CD4-positive, CD25-positive, alpha-beta regulatory T cell (primary cell): ENCODE measurements around the gene OR2A1. TPM values are rescaled to one million over a fixed set of nuclear protein-coding genes. Genes with fewer than 3 reads are reported as not detected.
"Not testable (repeated sequence)": the region's sequence is repeated elsewhere in the genome, so short reads cannot be mapped to it uniquely, and the experiment has no call there.

Experiments used
- ATAC-seq, 2 donors: fragments of 150-1000 bp; cut with Tn5 transposase; one replicate each; pipeline ENCODE4 v1.10.0; 2021; ENCODE audit warnings: low read depth in 2 of 2, moderate number of reproducible peaks in 2 of 2, moderate library complexity in 1 of 2
- DNase-seq, 3 donors: peaks; one replicate each; pipeline versions ENCODE4 v3.0.0 to v3.0.0-alpha.2; 2012 to 2022; ENCODE audit warnings: mixed read lengths in 1 of 3
- H3K27ac ChIP-seq: one replicate; pipeline ENCODE4 v1.7.0; 2013; ENCODE audit warnings: mild to moderate bottlenecking, low read length; ENCODE audit not compliant: insufficient read depth, poor library complexity, severe bottlenecking
- H3K27me3 ChIP-seq: one replicate; pipeline ENCODE4 v1.7.0; 2013; ENCODE audit warnings: low read length; ENCODE audit not compliant: control insufficient read depth, insufficient read depth
- H3K36me3 ChIP-seq: one replicate; pipeline ENCODE4 v1.7.0; 2013; ENCODE audit warnings: mild to moderate bottlenecking, low read length, moderate library complexity; ENCODE audit not compliant: control insufficient read depth, insufficient read depth
- H3K4me1 ChIP-seq: 2 replicates; pipeline ENCODE4 v1.7.0; 2013; ENCODE audit warnings: mild to moderate bottlenecking, low read length; ENCODE audit not compliant: insufficient read depth, control insufficient read depth, poor library complexity, severe bottlenecking
- H3K4me3 ChIP-seq: one replicate; pipeline ENCODE4 v1.7.0; 2013; ENCODE audit warnings: low read depth, mild to moderate bottlenecking, low read length, moderate library complexity
- H3K9me3 ChIP-seq, 2 experiments: 1 replicate in 1 of 2; 2 replicates in 1 of 2; pipeline ENCODE4 v1.7.0; 2013; ENCODE audit warnings: low read length in 2 of 2, mild to moderate bottlenecking in 1 of 2, moderate library complexity in 1 of 2; ENCODE audit not compliant: control insufficient read depth in 2 of 2
- H3K27ac Mint-ChIP-seq, 3 donors: one replicate each; pipeline ENCODE4 v1.8.0; 2020 to 2022; ENCODE audit warnings: mild to moderate bottlenecking in 3 of 3, mixed read lengths in 3 of 3, moderate library complexity in 2 of 3
- H3K27me3 Mint-ChIP-seq: one replicate; pipeline ENCODE4 v1.8.0; 2022; ENCODE audit warnings: mild to moderate bottlenecking, mixed read lengths
- H3K36me3 Mint-ChIP-seq: one replicate; pipeline ENCODE4 v1.8.0; 2020; ENCODE audit warnings: mixed read lengths
- H3K4me1 Mint-ChIP-seq, 4 donors: one replicate each; pipeline ENCODE4 v1.8.0; 2020 to 2022; ENCODE audit warnings: mixed read lengths in 4 of 4, mild to moderate bottlenecking in 1 of 4
- H3K4me3 Mint-ChIP-seq, 4 donors: one replicate each; pipeline ENCODE4 v1.8.0; 2020 to 2022; ENCODE audit warnings: mild to moderate bottlenecking in 4 of 4, mixed read lengths in 4 of 4, moderate library complexity in 3 of 4
- H3K9me3 Mint-ChIP-seq, 7 donors: one replicate each; pipeline ENCODE4 v1.8.0; 2020 to 2022; ENCODE audit warnings: mixed read lengths in 7 of 7, mild to moderate bottlenecking in 3 of 7, moderate library complexity in 2 of 7
- polyA plus RNA-seq, 4 donors: library from polyadenylated mRNA; unstranded; fragments of 300-500 nt; fragmentation: Illumina TruSeq; gene quantifications; one replicate each; pipeline ENCODE4 v1.2.3, GENCODE V29; 2021
- total RNA-seq: library from RNA; stranded (reverse); gene quantifications from one replicate; pipeline ENCODE4 v1.2.3, GENCODE V29; 2022

The OR2A1 gene
- total and polyA plus RNA-seq, 5 donors from 2014 or later: 0.20 to 0.87 (median 0.38) TPM; not detected in 2

DNA sequence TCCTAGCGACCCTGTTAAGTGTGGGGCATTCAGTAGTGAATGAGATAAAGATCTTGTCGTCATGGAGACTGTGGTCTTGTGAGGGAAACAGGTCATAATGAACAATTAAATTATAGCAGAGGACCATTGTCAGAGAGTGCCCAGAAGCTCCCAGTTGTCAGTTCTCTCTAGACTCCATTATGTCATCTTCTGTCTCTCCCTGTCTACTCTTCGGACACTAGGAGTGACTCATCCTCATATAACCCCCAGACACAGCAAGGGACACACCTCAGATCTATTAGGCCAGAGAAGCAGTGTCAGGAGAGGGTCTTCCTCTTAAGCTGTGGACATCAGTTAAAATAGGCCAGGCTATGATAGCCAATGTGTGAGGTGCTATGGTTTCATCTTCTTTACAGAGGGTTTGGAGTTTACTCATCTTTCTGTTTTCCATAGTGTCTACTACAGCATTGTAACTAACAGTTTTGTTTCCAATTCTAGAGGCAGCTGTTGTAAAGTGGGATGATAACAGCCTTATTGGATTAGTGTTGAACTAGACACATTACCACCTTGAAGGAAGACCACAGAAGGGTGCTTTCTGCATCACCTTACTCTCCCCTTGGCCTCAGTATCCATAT is 24.9 kb upstream of the OR2A1 start:
- not testable (repeated sequence) for H3K4me1 Mint-ChIP-seq, DNase-seq, ATAC-seq, H3K9me3 ChIP-seq, H3K4me3 Mint-ChIP-seq, H3K4me1 ChIP-seq, H3K27me3 ChIP-seq, H3K27ac ChIP-seq, H3K36me3 Mint-ChIP-seq, H3K27me3 Mint-ChIP-seq, H3K4me3 ChIP-seq, H3K9me3 Mint-ChIP-seq, H3K36me3 ChIP-seq, H3K27ac Mint-ChIP-seq

DNA sequence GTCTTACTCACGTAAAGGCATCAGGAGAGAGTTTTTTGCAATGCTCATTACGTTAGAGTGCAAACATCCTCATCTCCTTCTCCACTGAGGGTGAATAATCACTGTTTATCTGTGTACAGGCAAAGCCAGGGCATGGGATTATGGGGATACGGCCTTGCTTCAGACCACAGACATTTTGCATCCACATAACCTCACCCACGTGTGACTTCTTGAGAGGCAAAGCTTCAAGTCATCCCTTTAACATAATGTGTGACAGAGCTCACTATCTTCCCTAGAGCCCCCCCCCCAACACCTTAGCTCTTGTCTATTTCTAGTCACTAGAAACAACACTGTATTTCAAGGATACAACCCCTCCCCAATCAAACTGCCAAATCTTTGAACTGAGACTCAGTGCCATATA is 20.6 kb upstream of the OR2A1 start:
- H3K9me3 ChIP-seq, H3K36me3 Mint-ChIP-seq, H3K27me3 Mint-ChIP-seq, H3K36me3 ChIP-seq, H3K4me3 Mint-ChIP-seq, H3K9me3 Mint-ChIP-seq, H3K4me1 ChIP-seq, DNase-seq, H3K4me1 Mint-ChIP-seq, H3K27ac Mint-ChIP-seq, H3K27ac ChIP-seq, ATAC-seq, H3K27me3 ChIP-seq, H3K4me3 ChIP-seq: not testable (repeated sequence)

DNA sequence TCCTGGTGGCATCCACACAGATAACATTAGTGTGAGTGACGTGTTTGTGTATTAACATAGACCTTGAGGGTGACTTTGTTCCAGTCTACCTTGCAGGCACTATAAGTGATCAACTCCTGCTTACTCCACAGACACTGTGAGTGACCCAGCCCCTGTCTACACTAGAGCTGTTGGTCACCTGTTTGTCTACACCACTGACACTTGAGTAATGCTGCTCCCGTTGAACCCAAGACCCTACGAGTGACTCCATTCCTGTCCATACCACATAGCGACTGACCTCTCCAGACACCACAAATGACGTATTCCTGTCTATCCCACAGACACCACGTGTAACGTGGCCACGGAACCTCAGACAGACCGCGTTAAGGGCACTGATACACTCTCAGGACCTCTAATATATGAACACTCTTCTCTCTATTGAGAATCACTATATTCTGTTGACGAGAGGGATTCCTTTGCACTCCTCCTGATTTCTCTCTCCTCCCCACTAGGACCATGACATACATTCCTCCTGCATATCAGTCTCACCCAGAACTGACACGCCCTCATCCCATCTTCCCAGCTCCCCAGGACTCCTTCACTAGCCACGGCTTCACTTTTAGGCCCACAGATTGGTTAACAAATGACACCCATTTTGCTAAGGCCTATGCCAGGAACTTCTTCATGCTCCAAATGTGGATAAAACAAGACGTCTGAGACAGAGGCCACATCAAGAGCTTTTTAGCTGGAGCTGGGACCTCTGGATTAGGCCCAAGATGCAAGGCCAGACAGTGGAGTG is 19.6 kb upstream of the OR2A1 start:
- H3K36me3 Mint-ChIP-seq, H3K4me1 Mint-ChIP-seq, H3K27ac Mint-ChIP-seq, H3K27me3 Mint-ChIP-seq, H3K27ac ChIP-seq, H3K27me3 ChIP-seq, H3K36me3 ChIP-seq, H3K9me3 ChIP-seq, H3K4me3 ChIP-seq, ATAC-seq, DNase-seq, H3K9me3 Mint-ChIP-seq, H3K4me1 ChIP-seq: not testable (repeated sequence)
- H3K4me3 Mint-ChIP-seq: peak overlapping the region in 3 of 4 donors; percentile 24 to 74 (median 73)

DNA sequence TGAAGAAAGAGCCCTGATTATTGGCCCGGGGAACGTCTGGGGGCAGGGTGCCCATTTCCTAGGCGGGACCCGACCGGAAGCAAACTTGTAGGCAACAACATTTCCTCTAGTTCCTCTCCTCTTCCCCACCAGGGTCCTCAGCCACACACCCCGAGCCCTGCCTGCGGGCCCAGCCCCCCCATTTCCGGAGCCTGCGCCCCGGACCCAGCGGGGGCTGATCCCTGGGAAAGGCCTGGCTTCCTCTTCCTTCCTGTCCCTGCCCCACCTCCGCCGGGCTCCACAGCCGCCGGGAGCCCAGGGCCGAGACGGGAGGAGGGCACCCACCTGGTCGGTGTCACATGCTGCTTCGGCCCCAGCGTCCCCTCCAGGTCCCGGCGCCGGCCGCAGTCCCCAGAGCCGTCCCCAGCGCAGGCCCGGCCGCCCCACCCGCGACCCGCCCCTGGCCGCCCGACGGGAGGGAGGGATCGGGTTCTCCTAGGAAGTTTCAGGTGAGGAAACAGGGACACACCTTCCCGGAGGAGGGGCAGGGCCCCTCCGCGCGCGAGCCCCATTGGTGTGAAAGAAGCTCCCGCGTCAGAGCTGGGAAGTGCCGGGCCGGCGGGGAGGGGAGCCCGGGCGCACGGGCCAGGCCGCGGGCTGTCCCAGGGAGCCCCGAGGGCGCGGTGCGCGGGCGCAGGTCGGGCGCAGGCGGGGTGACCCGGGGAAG is 18.3 kb upstream of the OR2A1 start:
- not testable (repeated sequence) for H3K4me3 Mint-ChIP-seq, H3K9me3 ChIP-seq, H3K27me3 ChIP-seq, H3K36me3 ChIP-seq, H3K4me1 ChIP-seq, H3K9me3 Mint-ChIP-seq, H3K27ac Mint-ChIP-seq, H3K27ac ChIP-seq, DNase-seq, H3K4me3 ChIP-seq, H3K27me3 Mint-ChIP-seq, H3K36me3 Mint-ChIP-seq, H3K4me1 Mint-ChIP-seq
- ATAC-seq: peak; percentile 66 to 69

DNA sequence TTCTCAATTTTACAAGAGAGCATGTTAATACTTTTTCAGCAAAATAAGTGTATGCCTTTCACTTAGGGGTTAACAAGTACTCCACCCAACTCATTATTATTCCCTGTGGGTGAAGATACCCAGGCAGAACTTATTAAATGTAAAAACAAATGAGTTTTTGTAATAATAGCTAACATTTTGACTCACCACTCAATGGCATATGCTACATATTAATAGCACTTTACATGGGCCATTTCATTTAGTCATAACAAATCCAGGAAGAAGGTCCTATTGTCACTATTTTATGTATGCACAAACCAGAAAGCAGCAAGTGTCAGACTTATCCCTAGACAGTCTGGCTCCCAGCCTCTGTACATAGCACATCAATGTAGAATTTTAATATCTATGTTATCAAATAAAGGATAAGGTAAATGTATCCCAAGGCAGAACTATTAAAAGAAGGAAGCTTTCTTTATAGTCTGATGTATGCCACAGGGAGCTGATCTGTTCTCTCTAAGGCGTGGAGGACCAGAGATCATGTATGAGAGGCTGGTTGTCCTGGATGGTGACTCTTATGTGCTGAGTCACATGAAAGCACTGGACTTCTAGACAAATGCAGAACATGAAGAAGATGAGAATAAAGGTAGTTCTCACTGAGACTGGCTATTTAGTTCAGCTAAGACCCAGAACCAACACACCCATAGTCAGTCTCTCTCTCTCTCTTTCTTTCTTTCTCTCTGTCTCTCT is 9.5 kb upstream of the OR2A1 start:
- not testable (repeated sequence) for H3K27me3 Mint-ChIP-seq, H3K27ac ChIP-seq, H3K9me3 ChIP-seq, H3K4me3 Mint-ChIP-seq, H3K36me3 Mint-ChIP-seq, H3K9me3 Mint-ChIP-seq, DNase-seq, H3K27me3 ChIP-seq, H3K4me3 ChIP-seq, ATAC-seq, H3K36me3 ChIP-seq, H3K4me1 Mint-ChIP-seq, H3K4me1 ChIP-seq
- H3K27ac Mint-ChIP-seq: peak overlapping the region in 1 of 3 donors; percentile 42

DNA sequence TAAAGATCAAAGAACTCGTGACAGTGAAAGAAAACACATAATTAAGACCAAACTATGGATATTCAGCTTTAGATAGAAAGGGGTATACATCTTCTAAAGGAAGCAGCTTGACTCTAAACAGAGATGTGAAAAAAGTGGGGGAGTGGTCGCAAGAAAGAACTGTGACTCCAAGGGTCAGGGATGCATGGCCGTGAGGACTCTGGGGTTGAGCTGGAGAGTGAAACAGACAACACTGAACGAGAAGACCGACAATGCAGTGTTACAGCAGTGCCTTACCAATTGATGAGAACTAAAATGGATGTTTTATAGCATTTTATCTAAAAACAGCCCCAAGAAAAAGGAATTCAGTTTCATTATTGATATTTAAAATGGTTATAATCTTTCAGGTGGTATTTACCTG is 8.6 kb upstream of the OR2A1 start:
- H3K4me3 ChIP-seq, H3K4me1 Mint-ChIP-seq, H3K36me3 Mint-ChIP-seq, H3K27me3 Mint-ChIP-seq, H3K4me1 ChIP-seq, H3K36me3 ChIP-seq, H3K27me3 ChIP-seq, ATAC-seq, H3K27ac ChIP-seq, H3K9me3 ChIP-seq, DNase-seq, H3K9me3 Mint-ChIP-seq, H3K27ac Mint-ChIP-seq, H3K4me3 Mint-ChIP-seq: not testable (repeated sequence)

DNA sequence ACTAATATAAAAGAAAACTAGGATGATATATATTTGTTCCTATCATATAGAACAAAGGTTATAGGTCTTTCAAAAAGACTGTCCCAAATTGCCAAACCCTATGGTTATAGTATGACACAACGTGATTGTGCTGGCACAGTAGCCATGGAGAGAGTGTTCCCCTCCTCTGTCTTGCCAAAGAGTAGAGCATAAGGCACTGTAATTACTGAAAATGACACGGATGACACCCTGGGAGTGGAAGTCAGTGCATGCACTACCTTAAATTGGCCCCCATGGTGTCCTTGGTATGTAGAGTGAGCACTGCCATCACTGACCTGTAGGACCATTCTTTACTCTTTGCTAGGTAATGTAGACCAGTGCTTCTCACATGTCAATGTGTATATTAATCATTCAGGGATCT is 7.1 kb upstream of the OR2A1 start:
- H3K27ac ChIP-seq, H3K36me3 ChIP-seq, H3K4me1 ChIP-seq, DNase-seq, ATAC-seq, H3K36me3 Mint-ChIP-seq, H3K27me3 ChIP-seq, H3K9me3 ChIP-seq, H3K27me3 Mint-ChIP-seq, H3K4me3 Mint-ChIP-seq, H3K4me1 Mint-ChIP-seq, H3K9me3 Mint-ChIP-seq, H3K4me3 ChIP-seq, H3K27ac Mint-ChIP-seq: not testable (repeated sequence)
